Suprapubic skin (tissue), 4 donors: Measurements from ENCODE around the gene NOL7. TPM values are rescaled to one million over a fixed set of nuclear protein-coding genes. Genes with fewer than 3 reads are reported as not detected.

Source experiments
- DNase-seq, 2 donors: peaks; one replicate each; pipeline ENCODE4 v3.0.0-alpha.2; 2019; ENCODE audit warnings: low spot score in 2 of 2
- H3K27ac ChIP-seq: fragments of 200-600 bp; sonication (generic); one replicate; pipeline ENCODE4 v1.5.1; 2019
- H3K27me3 ChIP-seq: fragments of 200-600 bp; sonication (generic); one replicate; pipeline ENCODE4 v1.5.1; 2019
- H3K36me3 ChIP-seq: fragments of 200-600 bp; sonication (generic); one replicate; pipeline ENCODE4 v1.5.1; 2019
- H3K4me1 ChIP-seq: fragments of 200-600 bp; sonication (generic); one replicate; pipeline ENCODE4 v1.5.1; 2019
- H3K4me3 ChIP-seq: fragments of 200-600 bp; sonication (generic); one replicate; pipeline ENCODE4 v1.5.1; 2019; ENCODE audit warnings: mild to moderate bottlenecking
- H3K9me3 ChIP-seq: fragments of 200-600 bp; sonication (generic); one replicate; pipeline ENCODE4 v1.5.1; 2019
- CTCF ChIP-seq, 2 donors: fragments of 200-600 bp in 1 of 2; fragments of 450-650 bp in 1 of 2; sonication (generic) in 1 of 2; IDR thresholded peaks; one replicate each; pipeline ENCODE4 v1.5.1; 2016 to 2019; ENCODE audit warnings: antibody characterized with exemption in 2 of 2, mild to moderate bottlenecking in 1 of 2, moderate library complexity in 1 of 2
- EP300 ChIP-seq: sonication (generic); formaldehyde crosslinking; IDR thresholded peaks from one replicate; pipeline ENCODE4 v1.6.1; 2017; ENCODE audit warnings: antibody characterized with exemption
- POLR2A ChIP-seq, 2 donors: fragments of 450-650 bp; IDR thresholded peaks; one replicate each; pipeline ENCODE4 v1.6.1; 2017; ENCODE audit warnings: antibody characterized with exemption in 2 of 2, mild to moderate bottlenecking in 2 of 2, moderate library complexity in 2 of 2
- POLR2AphosphoS5 ChIP-seq, 3 donors: sonication (generic); formaldehyde crosslinking; IDR thresholded peaks; one replicate each; pipeline ENCODE4 v1.6.1; 2017; ENCODE audit warnings: antibody characterized with exemption in 3 of 3
- WGBS: methylation state at CpG from one replicate; pipeline ENCODE4 v1.1.5; 2018; 5-methylcytosine and 5-hydroxymethylcytosine counted together
- total RNA-seq, 4 donors: library from RNA; depleted of rRNA; stranded (reverse); fragments of >200 nt; gene quantifications; one replicate each; pipeline ENCODE4 v1.1.0, GENCODE V29; 2016

Gene NOL7
- total RNA-seq, 4 donors from 2014 or later: 38.6 to 48.0 (median 42.0) TPM

DNA sequence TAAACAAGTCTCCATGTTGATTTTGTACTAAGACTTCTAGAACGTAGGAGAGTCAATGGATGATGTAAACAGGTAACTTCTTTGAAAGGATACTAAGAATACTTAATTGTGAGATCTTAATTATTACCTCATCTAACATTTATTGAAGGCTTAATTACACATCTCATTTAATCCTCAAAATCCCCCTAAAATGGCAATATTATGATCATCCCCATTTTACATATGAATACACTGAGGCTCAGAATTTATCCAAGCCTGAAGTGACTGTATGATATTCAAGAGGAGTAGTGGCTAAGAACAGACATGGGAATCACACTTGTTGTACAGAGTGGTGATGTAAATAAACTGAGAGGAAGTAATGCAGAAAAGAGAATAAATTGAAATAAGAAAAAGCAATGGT is 22.9 kb downstream of the NOL7 start:
- Histone ChIP-seq H3K36me3 (peaks cover 41% of the 10 kb centered on the region), H3K4me3 (no peak overlapping the region), H3K27ac (no peak overlapping the region), H3K9me3 (no peaks in the 10 kb centered on the region), H3K4me1 (peaks cover 3% of the 10 kb centered on the region), H3K27me3 (no peaks in the 10 kb centered on the region)
- TF ChIP-seq POLR2A (IDR thresholded peaks at IDR 0.05) (no peak), CTCF (IDR thresholded peaks at IDR 0.05) (no peak), POLR2AphosphoS5 (IDR thresholded peaks at IDR 0.05) (no peak), EP300 (no peak)
- WGBS: 96% methylated on average over 1 of the region's 1 CpG
- DNase-seq: no peak

- Histone ChIP-seq H3K9me3 (no peaks in the 10 kb centered on the region), H3K27ac (no peak overlapping the region), H3K27me3 (no peaks in the 10 kb centered on the region), H3K4me3 (no peak overlapping the region), H3K4me1 (peaks cover 3% of the 10 kb centered on the region), H3K36me3 (peaks cover 47% of the 10 kb centered on the region)
- no peak for TF ChIP-seq CTCF (IDR thresholded peaks at IDR 0.05)
- no peak for TF ChIP-seq EP300
- TF ChIP-seq POLR2AphosphoS5 (IDR thresholded peaks at IDR 0.05): no peak
- TF ChIP-seq POLR2A (IDR thresholded peaks at IDR 0.05): no peak
- no peak for DNase-seq
- 93% methylated on average over 4 of the region's 4 CpGs for WGBS
Measured at GRCh38 chr6:13638626-13639025, 23.5 kb downstream of the NOL7 start.

GRCh38 chr6:13641315-13641714 is 26.2 kb downstream of the NOL7 start:
- no peak for DNase-seq
- no peak for TF ChIP-seq CTCF (IDR thresholded peaks at IDR 0.05)
- TF ChIP-seq POLR2A (IDR thresholded peaks at IDR 0.05): no peak
- no peak for TF ChIP-seq POLR2AphosphoS5 (IDR thresholded peaks at IDR 0.05)
- no peak for TF ChIP-seq EP300
- 61% methylated on average over 5 of the region's 5 CpGs for WGBS
- H3K27me3 ChIP-seq: no peaks in the 10 kb centered on the region
- H3K9me3 ChIP-seq: no peaks in the 10 kb centered on the region
- peaks cover under 1% of the 10 kb centered on the region for H3K4me1 ChIP-seq
- H3K4me3 ChIP-seq: no peak overlapping the region
- H3K27ac ChIP-seq: no peak overlapping the region
- peaks cover 45% of the 10 kb centered on the region for H3K36me3 ChIP-seq

DNA sequence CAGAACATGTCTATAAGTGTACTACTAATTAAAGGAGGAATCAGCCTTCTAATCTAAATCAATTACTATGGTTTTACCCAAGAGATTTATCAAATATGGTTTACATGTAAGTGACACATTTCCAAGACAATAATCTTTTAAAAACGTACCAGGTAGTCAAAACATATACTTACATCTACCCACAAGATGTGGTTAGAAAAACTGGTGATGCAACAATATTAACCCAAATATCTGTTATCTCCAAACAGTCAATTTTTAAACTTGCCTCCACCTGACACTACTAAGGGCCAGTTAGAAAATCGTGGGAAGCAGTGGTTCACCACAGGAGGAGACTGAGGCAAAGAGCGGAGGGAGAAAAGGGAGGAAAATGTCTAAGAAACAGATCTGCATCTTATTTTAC is 28.0 kb downstream of the NOL7 start:
- WGBS: 89% methylated on average over 3 of the region's 3 CpGs
- no peak for DNase-seq
- no peaks in the 10 kb centered on the region for H3K9me3 ChIP-seq
- H3K4me1 ChIP-seq: no peaks in the 10 kb centered on the region
- no peak overlapping the region for H3K27ac ChIP-seq
- H3K4me3 ChIP-seq: no peak overlapping the region
- H3K36me3 ChIP-seq: peaks cover 37% of the 10 kb centered on the region
- H3K27me3 ChIP-seq: no peaks in the 10 kb centered on the region
- TF ChIP-seq POLR2A (IDR thresholded peaks at IDR 0.05): no peak

GRCh38 chr6:13648850-13649249 is 33.7 kb downstream of the NOL7 start:
- peaks cover 24% of the 10 kb centered on the region for H3K36me3 ChIP-seq
- no peaks in the 10 kb centered on the region for H3K4me1 ChIP-seq
- TF ChIP-seq POLR2AphosphoS5 (IDR thresholded peaks at IDR 0.05): no peak
- TF ChIP-seq CTCF (IDR thresholded peaks at IDR 0.05): no peak
- TF ChIP-seq POLR2A (IDR thresholded peaks at IDR 0.05): no peak
- TF ChIP-seq EP300: no peak
- no peak for DNase-seq
- no peak overlapping the region for H3K27ac ChIP-seq
- H3K4me3 ChIP-seq: no peak overlapping the region
- H3K9me3 ChIP-seq: no peaks in the 10 kb centered on the region
- H3K27me3 ChIP-seq: no peaks in the 10 kb centered on the region

DNA sequence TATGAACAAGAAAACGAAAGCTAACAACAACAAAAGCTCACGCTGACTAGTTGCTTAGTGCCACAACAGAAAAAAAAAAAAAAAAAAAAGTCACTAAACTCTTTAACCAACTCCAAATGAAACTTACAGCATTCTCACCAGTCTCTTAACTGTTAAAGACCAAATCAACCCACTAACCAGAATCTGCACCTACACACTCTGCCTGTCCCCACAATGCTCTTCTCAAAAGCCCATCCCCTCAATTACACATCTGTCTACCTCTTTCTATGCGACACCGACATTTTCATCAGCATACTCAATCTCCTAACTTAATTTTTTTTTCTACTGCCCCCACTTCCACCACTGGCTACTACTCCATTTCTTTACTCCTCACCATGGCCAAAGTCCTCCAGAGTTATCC is 34.3 kb downstream of the NOL7 start:
- H3K4me1 ChIP-seq: no peaks in the 10 kb centered on the region
- H3K27ac ChIP-seq: no peak overlapping the region
- no peak for DNase-seq
- WGBS: 95% methylated on average over 4 of the region's 4 CpGs
- peaks cover 23% of the 10 kb centered on the region for H3K36me3 ChIP-seq
- no peaks in the 10 kb centered on the region for H3K9me3 ChIP-seq
- TF ChIP-seq EP300 (no peak), POLR2A (IDR thresholded peaks at IDR 0.05) (no peak), POLR2AphosphoS5 (IDR thresholded peaks at IDR 0.05) (no peak), CTCF (IDR thresholded peaks at IDR 0.05) (no peak)
- no peaks in the 10 kb centered on the region for H3K27me3 ChIP-seq
- no peak overlapping the region for H3K4me3 ChIP-seq
